SHP77 (cell line): ENCODE data around the gene OSMR.

Source experiments
- DNase-seq, 2 experiments: peaks; one replicate each; lab custom pipeline; 2025; lab: John Stamatoyannopoulos, UW

The OSMR gene

GRCh38 chr5:38871790-38872551 lies 26.2 kb downstream of the OSMR start:
- DNase-seq, result no peak

- DNase-seq, result no peak
Measured at GRCh38 chr5:38872826-38873225, 27.0 kb downstream of the OSMR start.

- DNase-seq, result no peak
Measured at GRCh38 chr5:38874948-38875456, 29.2 kb downstream of the OSMR start.

GRCh38 chr5:38878391-38879077 lies 32.7 kb downstream of the OSMR start:
- DNase-seq, result no peak

DNA sequence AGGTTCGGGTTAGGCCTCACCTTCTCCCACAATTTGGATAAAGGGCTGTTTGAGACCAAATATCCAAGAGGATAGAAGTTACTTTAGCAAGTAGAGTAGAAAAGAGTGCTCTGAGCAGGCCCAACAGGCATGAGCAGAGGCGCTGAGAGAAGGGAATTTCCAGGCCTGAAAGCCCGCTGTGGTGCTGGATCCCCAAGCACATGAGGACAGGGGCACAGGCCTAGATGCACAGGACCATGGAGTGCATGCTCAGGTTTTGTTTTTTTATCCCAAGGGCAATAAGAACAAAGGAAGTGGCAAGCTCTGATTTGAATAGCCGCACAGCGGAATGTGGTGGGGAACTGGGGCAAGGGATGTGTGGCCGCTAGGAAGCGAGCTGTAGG lies 33.3 kb downstream of the OSMR start:
- no peak for DNase-seq

DNA sequence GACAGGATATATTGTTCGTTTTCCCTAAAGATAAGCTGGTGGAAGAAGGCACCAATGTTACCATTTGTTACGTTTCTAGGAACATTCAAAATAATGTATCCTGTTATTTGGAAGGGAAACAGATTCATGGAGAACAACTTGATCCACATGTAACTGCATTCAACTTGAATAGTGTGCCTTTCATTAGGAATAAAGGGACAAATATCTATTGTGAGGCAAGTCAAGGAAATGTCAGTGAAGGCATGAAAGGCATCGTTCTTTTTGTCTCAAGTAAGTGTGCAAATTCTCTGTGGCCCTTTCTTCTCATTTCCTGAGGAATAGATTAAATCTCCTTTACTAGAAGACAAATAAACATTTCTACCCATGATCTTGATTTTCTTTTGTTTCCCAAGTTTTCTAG lies 38.0 kb downstream of the OSMR start:
- no peak for DNase-seq

DNA sequence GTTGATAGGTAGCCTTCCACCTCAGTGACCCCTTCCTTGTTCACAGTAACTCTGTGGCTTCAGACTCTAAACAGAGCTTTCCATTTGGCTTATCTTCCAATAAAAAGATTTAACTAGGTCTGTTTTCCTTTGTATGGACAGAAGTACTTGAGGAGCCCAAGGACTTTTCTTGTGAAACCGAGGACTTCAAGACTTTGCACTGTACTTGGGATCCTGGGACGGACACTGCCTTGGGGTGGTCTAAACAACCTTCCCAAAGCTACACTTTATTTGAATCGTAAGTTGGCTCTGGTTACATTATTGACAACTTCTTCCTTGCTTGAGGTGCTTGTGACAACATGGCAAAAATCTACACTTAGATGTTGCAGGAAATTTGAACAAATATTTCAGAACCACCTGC lies 39.4 kb downstream of the OSMR start:
- DNase-seq, result no peak

- no peak for DNase-seq
Measured at GRCh38 chr5:38888041-38888440, 42.2 kb downstream of the OSMR start.

DNA sequence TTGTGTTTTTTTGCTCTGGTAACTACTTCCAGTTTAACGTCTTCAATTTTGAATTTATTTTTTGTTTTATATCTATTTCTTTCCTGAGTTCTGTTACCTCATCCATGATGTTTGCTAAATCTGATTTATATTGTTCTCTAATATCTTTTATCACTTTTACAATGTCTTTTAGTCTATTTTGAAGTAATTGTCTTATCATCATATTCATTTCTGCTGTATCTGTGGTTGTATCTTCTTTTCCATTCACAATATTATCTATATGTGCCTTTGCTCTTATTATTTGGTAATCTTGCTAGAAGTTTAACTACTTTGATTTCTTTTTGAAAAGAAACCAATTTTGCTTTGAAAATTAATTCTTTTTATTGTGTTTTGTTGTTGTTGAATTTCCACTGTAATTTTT lies 43.6 kb downstream of the OSMR start:
- no peak for DNase-seq

GRCh38 chr5:38891563-38891962 lies 45.8 kb downstream of the OSMR start:
- DNase-seq, result no peak

GRCh38 chr5:38892363-38892762 lies 46.6 kb downstream of the OSMR start:
- no peak for DNase-seq

DNA sequence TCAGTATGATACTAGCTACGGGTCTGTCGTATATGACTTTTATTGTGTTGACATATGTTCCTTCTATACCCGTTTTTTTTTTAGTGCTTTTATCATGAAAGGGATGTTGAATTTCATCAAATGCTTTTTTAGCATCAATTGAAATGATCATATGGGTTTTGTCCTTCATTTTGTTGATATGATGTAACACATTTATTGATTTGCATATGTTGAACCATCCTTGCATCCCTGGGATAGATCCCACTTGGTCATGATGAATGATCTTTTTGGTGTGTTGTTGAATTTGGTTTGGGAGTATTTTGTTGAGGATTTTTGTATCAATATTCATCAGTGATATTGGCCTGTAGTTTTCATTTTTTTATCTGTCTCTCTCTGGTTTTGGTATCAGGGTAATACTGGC lies 50.9 kb downstream of the OSMR start:
- no peak for DNase-seq

DNA sequence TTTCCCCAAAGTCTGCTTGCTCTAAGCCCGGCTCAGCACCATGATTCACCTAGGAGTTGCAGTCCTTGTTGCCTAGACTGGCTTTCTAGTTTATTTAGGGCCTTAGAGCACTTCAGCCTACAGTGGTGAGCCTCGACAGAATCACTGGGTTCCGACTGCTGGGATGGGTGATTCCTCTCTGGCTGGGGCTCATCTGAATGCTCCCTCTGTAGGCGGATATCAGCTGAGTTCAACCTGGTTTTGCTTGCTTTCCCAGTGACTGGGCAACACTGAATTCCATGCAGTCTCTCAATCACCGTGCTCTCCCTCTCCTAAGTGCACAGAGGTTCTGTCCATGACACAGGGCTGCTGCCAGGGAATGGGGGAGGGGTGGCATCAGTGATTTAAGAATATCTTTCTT lies 54.1 kb downstream of the OSMR start:
- DNase-seq, result no peak

DNA sequence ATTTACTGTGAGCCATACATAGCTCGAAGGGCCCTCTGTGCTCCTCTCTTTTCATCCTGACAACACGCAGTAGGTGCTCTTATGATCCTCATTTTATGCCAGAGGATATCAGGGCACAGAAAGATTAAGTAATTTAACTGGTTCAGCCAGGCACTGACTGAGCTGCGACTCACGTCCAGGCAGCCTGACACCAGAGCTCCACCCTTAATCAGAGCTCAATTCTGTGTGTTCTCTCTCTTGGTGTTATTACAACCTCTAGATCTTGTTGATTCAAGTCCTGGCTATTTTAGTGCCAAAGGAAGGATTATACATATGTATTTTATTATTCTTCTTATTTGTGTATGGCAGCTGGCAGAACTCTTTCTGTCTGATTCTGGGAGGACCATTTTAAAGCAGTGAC lies 59.7 kb downstream of the OSMR start:
- no peak for DNase-seq

DNA sequence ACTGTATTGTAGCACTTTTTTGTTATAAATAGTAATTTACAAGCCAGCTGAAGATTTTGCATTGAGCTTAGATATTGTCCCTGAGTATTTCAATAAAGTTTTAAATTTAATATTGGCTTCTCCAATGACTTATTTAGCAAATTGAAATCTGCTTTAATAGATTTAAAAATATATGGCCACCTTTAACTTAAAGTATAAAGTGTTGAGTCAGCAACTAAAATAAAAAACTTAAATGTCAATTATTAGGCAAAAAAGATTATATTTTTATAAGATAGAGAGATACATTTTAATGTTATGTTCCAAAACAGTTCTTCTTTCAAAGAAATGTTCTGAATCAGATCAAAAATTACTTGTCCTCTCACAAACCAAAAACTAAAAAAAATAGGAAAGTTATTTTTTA lies 60.7 kb downstream of the OSMR start:
- no peak for DNase-seq

DNA sequence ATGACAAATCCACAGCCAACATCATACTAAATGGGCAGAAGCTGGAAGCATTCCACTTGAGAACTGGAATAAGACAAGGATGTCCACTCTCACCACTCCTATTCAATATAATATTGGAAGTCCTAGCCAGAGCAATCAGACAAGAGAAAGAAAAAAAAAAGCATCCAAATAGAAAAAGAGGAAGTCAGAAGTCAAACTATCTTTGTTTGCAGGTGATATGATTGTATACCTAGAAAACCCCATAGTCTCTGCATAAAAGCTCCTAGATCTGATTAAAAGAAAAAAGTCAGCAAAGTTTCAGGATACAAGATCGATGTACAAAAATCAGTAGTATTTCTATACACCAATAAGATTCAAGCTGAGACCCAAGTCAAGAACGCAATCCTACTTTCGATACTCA lies 66.1 kb downstream of the OSMR start:
- no peak for DNase-seq

GRCh38 chr5:38913714-38914113 lies 67.9 kb downstream of the OSMR start:
- no peak for DNase-seq

- no peak for DNase-seq
Measured at GRCh38 chr5:38916802-38917201, 71.0 kb downstream of the OSMR start.

DNA sequence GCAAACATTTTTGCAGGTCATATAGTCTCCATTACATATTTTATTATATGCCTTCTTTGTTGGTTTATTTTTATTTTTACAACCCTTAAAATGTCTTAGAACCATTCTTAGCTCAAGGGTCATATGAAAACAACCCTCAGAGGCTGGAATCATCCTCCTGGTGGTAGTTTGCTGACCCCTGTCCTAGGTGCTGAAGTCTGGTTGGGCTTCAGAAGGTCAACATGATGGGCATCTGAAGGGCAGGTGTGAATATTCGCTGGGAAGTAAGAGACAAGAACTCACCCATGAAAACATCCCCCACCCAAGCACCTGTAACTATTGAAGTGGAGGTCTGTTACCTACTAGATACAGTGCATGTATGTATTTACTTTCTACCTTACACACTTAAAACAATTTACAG lies 75.4 kb downstream of the OSMR start:
- DNase-seq, result no peak

DNA sequence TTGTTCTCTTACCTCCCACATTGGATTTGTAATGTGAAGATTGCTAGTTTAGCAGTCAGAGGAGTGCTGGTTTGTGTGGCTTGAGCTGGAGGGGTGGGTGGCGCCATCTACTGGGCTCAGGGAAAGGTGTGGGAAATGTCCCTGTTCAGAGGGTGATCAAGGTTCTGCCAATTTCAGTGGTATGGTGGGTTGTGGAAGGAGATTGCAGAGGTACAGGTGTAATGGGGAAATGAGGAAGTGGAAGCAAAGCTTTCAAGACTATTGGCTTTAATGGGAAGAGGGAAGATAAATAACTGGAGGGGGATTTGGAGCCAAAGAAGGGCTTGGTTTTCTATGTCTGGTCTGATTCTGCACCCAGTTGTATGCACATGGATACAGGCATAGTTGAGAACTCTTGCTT lies 76.4 kb downstream of the OSMR start:
- peak; percentile 53 to 59 for DNase-seq

DNA sequence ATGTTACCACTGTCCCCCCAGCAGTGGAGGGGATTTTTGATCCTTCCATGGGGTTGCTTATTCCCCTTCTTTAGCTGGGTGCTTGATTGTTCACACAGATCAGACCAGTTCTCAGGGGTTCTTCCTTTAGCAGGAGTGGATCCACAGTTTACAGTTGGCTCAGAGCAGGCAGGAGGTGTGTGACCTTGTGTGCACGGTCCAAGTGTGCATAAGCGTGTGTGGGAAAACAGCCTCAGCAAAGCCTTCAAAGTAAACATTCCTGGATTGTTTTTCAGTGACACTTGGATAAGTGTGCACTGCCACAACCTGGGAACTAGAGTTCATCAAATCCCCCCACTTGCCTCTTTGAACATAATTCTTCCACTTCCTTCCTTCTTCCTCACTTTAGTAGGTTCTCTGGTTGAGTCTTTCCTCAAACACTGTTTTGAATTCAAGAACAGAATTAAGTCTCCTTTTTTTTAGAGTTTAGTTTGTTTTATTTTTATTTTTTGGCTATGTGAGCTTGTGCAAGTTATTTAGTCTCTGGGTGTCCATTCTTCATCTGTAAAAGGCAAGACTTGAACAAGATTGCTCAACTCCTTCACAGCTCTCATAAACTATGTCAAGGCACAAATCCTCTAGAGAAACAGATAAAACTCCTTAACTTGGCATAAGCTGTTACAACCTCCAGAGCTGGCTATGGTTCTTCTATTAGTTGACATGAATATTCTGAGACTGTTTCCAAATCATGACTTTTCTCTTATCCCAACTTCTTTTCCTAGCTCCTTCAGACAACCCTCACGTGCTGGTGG lies 78.0 kb downstream of the OSMR start:
- no peak for DNase-seq

- no peak for DNase-seq
Measured at GRCh38 chr5:38925154-38925925, 79.5 kb downstream of the OSMR start.
